ENCODE data around the gene MYO7B. TPM values are rescaled to one million over a fixed set of nuclear protein-coding genes. Genes with fewer than 3 reads are reported as not detected.

The MYO7B gene
- total and polyA plus RNA-seq, 8 donors: 0.61 to 2.4 (median 1.00) TPM

- no peaks in the 10 kb centered on the region for H3K27me3 ChIP-seq
- H3K4me3 ChIP-seq: no peak overlapping the region
- no peak for DNase-seq
- peak overlapping the region; percentile 62 to 73 for H3K27ac ChIP-seq
- ATAC-seq: no peak
- peaks cover 14 to 64% of the 10 kb centered on the region in 2 donors for H3K4me1 ChIP-seq
- no peaks in the 10 kb centered on the region for H3K9me3 ChIP-seq
- peaks cover 0 to 43% of the 10 kb centered on the region in 2 donors for H3K36me3 ChIP-seq
- no peak for TF ChIP-seq CTCF (IDR thresholded peaks at IDR 0.05)
- intact Hi-C loops (cut with DNase I): no loop called here
Observed at GRCh38 chr2:127514485-127514884, 21.0 kb upstream of the MYO7B start.

GRCh38 chr2:127515383-127515915, 20.0 kb upstream of the MYO7B start:
- Histone ChIP-seq H3K4me3 (no peak overlapping the region), H3K9me3 (no peaks in the 10 kb centered on the region), H3K4me1 (peaks cover 14 to 56% of the 10 kb centered on the region in 2 donors), H3K27me3 (no peaks in the 10 kb centered on the region), H3K36me3 (peaks cover 0 to 53% of the 10 kb centered on the region in 2 donors), H3K27ac (peak overlapping the region; percentile 62 to 73)
- no peak for DNase-seq
- ATAC-seq: peak; percentile 34
- no peak for TF ChIP-seq CTCF (IDR thresholded peaks at IDR 0.05)
- intact Hi-C loops (cut with DNase I): no loop called here

- peaks cover 14 to 48% of the 10 kb centered on the region in 2 donors for H3K4me1 ChIP-seq
- no peaks in the 10 kb centered on the region for H3K27me3 ChIP-seq
- DNase-seq: peak in 3 of 4 donors; percentile 44 to 89 (median 87)
- no peaks in the 10 kb centered on the region for H3K9me3 ChIP-seq
- peak overlapping the region; percentile 62 to 74 for H3K27ac ChIP-seq
- intact Hi-C loops (cut with DNase I): no loop called here
- H3K36me3 ChIP-seq: peaks cover 0 to 59% of the 10 kb centered on the region in 2 donors
- no peak overlapping the region for H3K4me3 ChIP-seq
- ATAC-seq: peak; percentile 96
- no peak for TF ChIP-seq CTCF (IDR thresholded peaks at IDR 0.05)
Observed at GRCh38 chr2:127516041-127516762, 19.3 kb upstream of the MYO7B start.

DNA sequence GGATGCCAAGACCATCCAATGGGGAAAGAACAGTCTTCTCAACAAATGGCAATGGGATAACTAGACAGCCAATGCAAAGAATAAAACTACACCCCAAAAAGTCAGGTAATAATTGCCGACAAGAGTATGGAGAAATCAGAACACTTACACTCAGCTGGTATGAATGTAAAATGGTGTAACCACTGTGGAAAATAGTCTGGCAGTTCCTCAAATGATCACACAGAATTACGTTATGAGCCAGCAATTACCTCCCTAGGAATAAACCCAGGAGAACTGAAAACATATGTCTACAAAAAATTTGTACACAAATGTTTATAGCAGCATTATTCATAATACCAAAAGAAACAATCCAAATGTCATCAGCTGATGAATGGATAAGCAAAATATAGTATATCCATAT, 18.0 kb upstream of the MYO7B start:
- H3K4me1 ChIP-seq: peaks cover 14 to 44% of the 10 kb centered on the region in 2 donors
- H3K4me3 ChIP-seq: no peak overlapping the region
- ATAC-seq (no peak), DNase-seq (no peak)
- H3K36me3 ChIP-seq: peaks cover 0 to 67% of the 10 kb centered on the region in 2 donors
- peak overlapping the region in 1 of 2 donors; percentile 74 for H3K27ac ChIP-seq
- H3K27me3 ChIP-seq: no peaks in the 10 kb centered on the region
- intact Hi-C loops (cut with DNase I): no loop called here
- TF ChIP-seq CTCF (IDR thresholded peaks at IDR 0.05): no peak
- H3K9me3 ChIP-seq: no peaks in the 10 kb centered on the region

- no peak for TF ChIP-seq CTCF (IDR thresholded peaks at IDR 0.05)
- ATAC-seq (no peak), DNase-seq (no peak)
- no peaks in the 10 kb centered on the region for H3K9me3 ChIP-seq
- H3K4me3 ChIP-seq: no peak overlapping the region
- no peak overlapping the region for H3K27ac ChIP-seq
- peaks cover 0 to 63% of the 10 kb centered on the region in 2 donors for H3K36me3 ChIP-seq
- intact Hi-C loops (cut with DNase I): no loop called here
- H3K27me3 ChIP-seq: no peaks in the 10 kb centered on the region
- peaks cover 9 to 40% of the 10 kb centered on the region in 2 donors for H3K4me1 ChIP-seq
Observed at GRCh38 chr2:127520424-127520823, 15.1 kb upstream of the MYO7B start.
